OCI-LY3 (cell line): ENCODE results near the gene TRIM8.

Experiments
- EZH2phosphoT487 ChIP-seq: fragments of 200-600 bp; shearing (Covaris generic); IDR thresholded peaks from 2 replicates; pipeline ENCODE4 v1.6.1; 2018; ENCODE audit warnings: antibody characterized with exemption, mixed run types, low read depth
- TF ChIP-seq, protein P1 (sequence below): fragments of 200-600, 300-600 bp; sonication (generic); IDR thresholded peaks from 2 replicates; pipeline ENCODE4 v1.5.1; 2014; ENCODE audit warnings: antibody characterized with exemption, low read length, low read depth

DNA sequence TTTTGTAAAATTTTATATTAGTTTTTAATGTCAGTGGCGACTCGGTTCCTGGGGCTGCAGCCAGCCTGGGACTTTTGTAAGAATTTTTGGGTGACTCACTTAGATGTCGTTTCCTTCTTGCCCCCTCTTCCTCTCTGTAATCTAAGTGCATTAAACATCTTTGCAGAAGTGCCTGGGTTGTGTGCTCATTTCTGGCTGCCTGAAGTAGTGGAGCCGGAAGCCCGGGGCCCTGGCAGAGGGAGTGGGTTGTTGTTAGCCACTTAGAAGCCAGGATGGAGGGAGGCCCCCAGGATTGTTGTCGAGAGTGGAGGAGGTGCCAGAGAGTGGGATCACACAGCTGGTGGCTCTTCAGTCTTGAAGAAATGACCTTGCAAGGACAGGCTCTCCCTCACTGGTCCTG is 11.0 kb upstream of the TRIM8 start:
- TF ChIP-seq, protein P1, sequence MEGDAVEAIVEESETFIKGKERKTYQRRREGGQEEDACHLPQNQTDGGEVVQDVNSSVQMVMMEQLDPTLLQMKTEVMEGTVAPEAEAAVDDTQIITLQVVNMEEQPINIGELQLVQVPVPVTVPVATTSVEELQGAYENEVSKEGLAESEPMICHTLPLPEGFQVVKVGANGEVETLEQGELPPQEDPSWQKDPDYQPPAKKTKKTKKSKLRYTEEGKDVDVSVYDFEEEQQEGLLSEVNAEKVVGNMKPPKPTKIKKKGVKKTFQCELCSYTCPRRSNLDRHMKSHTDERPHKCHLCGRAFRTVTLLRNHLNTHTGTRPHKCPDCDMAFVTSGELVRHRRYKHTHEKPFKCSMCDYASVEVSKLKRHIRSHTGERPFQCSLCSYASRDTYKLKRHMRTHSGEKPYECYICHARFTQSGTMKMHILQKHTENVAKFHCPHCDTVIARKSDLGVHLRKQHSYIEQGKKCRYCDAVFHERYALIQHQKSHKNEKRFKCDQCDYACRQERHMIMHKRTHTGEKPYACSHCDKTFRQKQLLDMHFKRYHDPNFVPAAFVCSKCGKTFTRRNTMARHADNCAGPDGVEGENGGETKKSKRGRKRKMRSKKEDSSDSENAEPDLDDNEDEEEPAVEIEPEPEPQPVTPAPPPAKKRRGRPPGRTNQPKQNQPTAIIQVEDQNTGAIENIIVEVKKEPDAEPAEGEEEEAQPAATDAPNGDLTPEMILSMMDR: no peak
- TF ChIP-seq EZH2phosphoT487: no peak
